Measurements from ENCODE around the gene CA12. TPM values are rescaled to one million over a fixed set of nuclear protein-coding genes. Genes with fewer than 3 reads are reported as not detected.

CA12 gene
- total and polyA plus RNA-seq, 2 donors (not counting 1 experiment from before 2014, with no cell fraction given) = not detected

GRCh38 chr15:63398456-63398855 is 16.8 kb upstream of the CA12 start:
- H3K4me1 Mint-ChIP-seq = no peaks in the 10 kb centered on the region
- Histone ChIP-seq H3K4me1 (ENCODE audit: control insufficient read depth in 2 of 2, insufficient read depth in 2 of 2, low read length in 2 of 2) (no peaks in the 10 kb centered on the region), H3K4me3 (ENCODE audit: control extremely low read depth in 1 of 5, extremely low read depth in 1 of 5, insufficient read depth in 1 of 5, low read depth in 2 of 5, low read length in 4 of 5) (no peak overlapping the region), H3K27ac (ENCODE audit: low read length in 2 of 2) (no peak overlapping the region), H4K20me1 (ENCODE audit: control insufficient read depth, insufficient read depth, low read length, poor library complexity, severe bottlenecking) (no peaks in the 10 kb centered on the region), H3K27me3 (replicated peaks in 1 of 4; ENCODE audit: control extremely low read depth in 1 of 4, control insufficient read depth in 3 of 4, insufficient read depth in 4 of 4, low read length in 3 of 4) (peaks cover 0 to 2% (median under 1%) of the 10 kb centered on the region in 4 experiments), H2AFZ (ENCODE audit: insufficient read depth, low read depth, low read length, poor library complexity, severe bottlenecking) (no peak overlapping the region), H3K79me2 (ENCODE audit: control insufficient read depth, insufficient read depth, low read length) (no peaks in the 10 kb centered on the region), H3K9me3 (ENCODE audit: control extremely low read depth in 1 of 3, control insufficient read depth in 2 of 3, insufficient read depth in 1 of 3, low read length in 2 of 3) (no peaks in the 10 kb centered on the region), H3K4me2 (replicated peaks; ENCODE audit: low read depth, low read length, poor library complexity, severe bottlenecking) (no peak overlapping the region), H3K9ac (ENCODE audit: low read length) (no peak overlapping the region), H3K36me3 (replicated peaks in 1 of 2; ENCODE audit: control extremely low read depth in 1 of 2, control insufficient read depth in 1 of 2, extremely low read depth in 1 of 2, insufficient read depth in 2 of 2, low read length in 1 of 2) (no peaks in the 10 kb centered on the region)
- intact Hi-C loops (cut with micrococcal nuclease) = no loop called here
- ChIA-PET CTCF (interaction anchor here (0.7 kb wide), 1 partner anchor 351 kb away, joined by 3 read pairs; no protein-coding TSS in a partner anchor), POLR2A (no interaction called here)
- H3K9me3 Mint-ChIP-seq (ENCODE audit: insufficient read depth) = no peaks in the 10 kb centered on the region
- WGBS (ENCODE audit: insufficient coverage) = no CpG with 5 or more reads among the region's 2 CpGs
- DNase-seq = no peak
- TF ChIP-seq EZH2 (IDR thresholded peaks at IDR 0.05; ENCODE audit: borderline replicate concordance, insufficient read depth, low read depth, low read length, poor library complexity, severe bottlenecking) (no peak), CTCF (IDR thresholded peaks at IDR 0.05) (no peak)
- H3K27me3 Mint-ChIP-seq = peaks cover 19% of the 10 kb centered on the region
- H3K4me3 Mint-ChIP-seq = no peak overlapping the region
- ATAC-seq (ENCODE audit: low read depth) = no peak
- H3K27ac Mint-ChIP-seq = no peak overlapping the region

DNA sequence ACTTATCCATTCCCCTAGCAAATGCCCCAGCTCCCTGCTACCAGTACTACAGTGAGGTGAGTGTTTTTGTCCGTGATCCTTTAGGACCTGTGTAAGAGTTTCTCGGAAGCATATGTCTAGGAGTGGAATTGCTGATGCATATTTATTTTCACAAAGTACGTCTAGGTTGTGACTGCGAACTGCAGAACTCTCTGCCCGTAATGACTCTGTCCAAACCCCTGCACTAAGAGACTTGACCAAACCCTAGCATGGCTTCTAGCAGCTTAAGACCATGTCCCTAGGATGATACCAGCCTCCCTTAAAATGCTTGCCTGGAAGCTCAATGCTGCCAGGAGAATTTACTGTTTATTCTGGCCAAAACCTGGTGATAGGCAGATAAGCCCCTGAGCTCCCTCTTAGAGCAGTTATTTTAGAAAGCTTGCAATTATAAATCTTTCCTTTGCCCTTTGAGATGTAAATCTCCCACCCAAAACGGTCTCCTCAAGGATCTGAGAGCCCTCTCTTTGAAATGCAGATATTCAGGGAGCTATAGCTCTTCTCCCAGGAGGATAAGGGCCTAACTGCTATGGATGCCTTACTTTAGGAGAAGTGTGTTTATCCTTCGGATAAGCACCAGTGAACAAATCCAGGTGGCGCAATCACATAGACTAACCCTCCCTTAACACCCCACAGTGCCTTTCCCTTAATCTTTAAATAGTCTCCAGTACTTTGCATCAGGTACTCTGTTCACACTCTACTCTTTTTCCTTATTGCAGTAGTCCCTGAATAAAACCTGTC is 14.7 kb upstream of the CA12 start:
- ATAC-seq (ENCODE audit: low read depth) = no peak
- Histone ChIP-seq H4K20me1 (ENCODE audit: control insufficient read depth, insufficient read depth, low read length, poor library complexity, severe bottlenecking) (no peaks in the 10 kb centered on the region), H3K9ac (ENCODE audit: low read length) (no peak overlapping the region), H2AFZ (ENCODE audit: insufficient read depth, low read depth, low read length, poor library complexity, severe bottlenecking) (no peak overlapping the region), H3K4me3 (ENCODE audit: control extremely low read depth in 1 of 5, extremely low read depth in 1 of 5, insufficient read depth in 1 of 5, low read depth in 2 of 5, low read length in 4 of 5) (no peak overlapping the region), H3K27ac (ENCODE audit: low read length in 2 of 2) (no peak overlapping the region), H3K27me3 (replicated peaks in 1 of 4; ENCODE audit: control extremely low read depth in 1 of 4, control insufficient read depth in 3 of 4, insufficient read depth in 4 of 4, low read length in 3 of 4) (peaks cover 0 to 6% (median 1%) of the 10 kb centered on the region in 4 experiments), H3K4me2 (replicated peaks; ENCODE audit: low read depth, low read length, poor library complexity, severe bottlenecking) (no peak overlapping the region), H3K36me3 (replicated peaks in 1 of 2; ENCODE audit: control extremely low read depth in 1 of 2, control insufficient read depth in 1 of 2, extremely low read depth in 1 of 2, insufficient read depth in 2 of 2, low read length in 1 of 2) (no peaks in the 10 kb centered on the region), H3K79me2 (ENCODE audit: control insufficient read depth, insufficient read depth, low read length) (no peaks in the 10 kb centered on the region), H3K9me3 (ENCODE audit: control extremely low read depth in 1 of 3, control insufficient read depth in 2 of 3, insufficient read depth in 1 of 3, low read length in 2 of 3) (no peaks in the 10 kb centered on the region), H3K4me1 (ENCODE audit: control insufficient read depth in 2 of 2, insufficient read depth in 2 of 2, low read length in 2 of 2) (no peaks in the 10 kb centered on the region)
- DNase-seq = no peak
- POLR2A ChIA-PET = interaction anchor here (0.5 kb wide), 1 partner anchor 84 kb away, joined by 6 read pairs; no protein-coding TSS in a partner anchor
- Mint-ChIP-seq H3K27me3 (peaks cover 30% of the 10 kb centered on the region), H3K4me3 (no peak overlapping the region), H3K27ac (no peak overlapping the region), H3K9me3 (ENCODE audit: insufficient read depth) (no peaks in the 10 kb centered on the region), H3K4me1 (no peaks in the 10 kb centered on the region)
- CTCF ChIA-PET = interaction anchor here (0.9 to 1.2 kb wide), 2 partner anchors 10 to 230 kb away, joined by 3 read pairs; no protein-coding TSS in a partner anchor
- no peak for TF ChIP-seq CTCF (IDR thresholded peaks at IDR 0.05)
- TF ChIP-seq EZH2 (IDR thresholded peaks at IDR 0.05; ENCODE audit: borderline replicate concordance, insufficient read depth, low read depth, low read length, poor library complexity, severe bottlenecking) = no peak
- 100% methylated on average over 4 of the region's 8 CpGs for WGBS (ENCODE audit: insufficient coverage)
- intact Hi-C loops (cut with micrococcal nuclease) = no loop called here
